ENCODE data around the gene CA4. TPM values are rescaled to one million over a fixed set of nuclear protein-coding genes. Genes with fewer than 3 reads are reported as not detected.

CA4 gene
- total and polyA plus RNA-seq, 10 of the 15 experiments (the other 5 are each of a cell fraction or from before 2014, with no cell fraction given), result 0.13 to 0.31 TPM; not detected in 8

- Histone ChIP-seq H3K4me3 (no peak overlapping the region), H3K9me3 (replicated peaks; ENCODE audit: control insufficient read depth, insufficient read depth, low read length) (no peaks in the 10 kb centered on the region), H3K79me2 (ENCODE audit: control insufficient read depth, insufficient read depth, low read length) (no peaks in the 10 kb centered on the region), H3K4me2 (ENCODE audit: control insufficient read depth, insufficient read depth) (no peak overlapping the region), H3K4me1 (ENCODE audit: control insufficient read depth, insufficient read depth, low read length) (no peaks in the 10 kb centered on the region), H4K20me1 (ENCODE audit: control insufficient read depth, insufficient read depth) (no peaks in the 10 kb centered on the region), H3K9ac (ENCODE audit: control insufficient read depth, insufficient read depth, low read length) (no peak overlapping the region), H2AFZ (ENCODE audit: control insufficient read depth, low read depth, low read length) (no peak overlapping the region), H3K36me3 (ENCODE audit: control insufficient read depth in 2 of 2, insufficient read depth in 2 of 2, low read length in 1 of 2) (no peaks in the 10 kb centered on the region), H3K27ac (ENCODE audit: control insufficient read depth, insufficient read depth) (no peak overlapping the region), H3K27me3 (replicated peaks in 1 of 2; ENCODE audit: control insufficient read depth in 2 of 2, insufficient read depth in 2 of 2, low read length in 1 of 2) (no peaks in the 10 kb centered on the region)
- ATAC-seq, result no peak
- no peak for TF ChIP-seq MYB (IDR thresholded peaks at IDR 0.05; ENCODE audit: borderline replicate concordance, low read depth, low read length)
- no peak for TF ChIP-seq E4F1 (IDR thresholded peaks at IDR 0.05; ENCODE audit: borderline replicate concordance, partially characterized antibody)
- no peak for TF ChIP-seq SPI1 (IDR thresholded peaks at IDR 0.05; ENCODE audit: borderline replicate concordance, insufficient read depth, low read depth, low read length)
- TF ChIP-seq POLR2AphosphoS2 (IDR thresholded peaks at IDR 0.05; ENCODE audit: low read depth, low read length), result no peak
- TF ChIP-seq EP300 (IDR thresholded peaks at IDR 0.05; ENCODE audit: borderline replicate concordance in 1 of 2, control insufficient read depth in 1 of 2, low read depth in 2 of 2, low read length in 2 of 2), result no peak
- no peak for TF ChIP-seq RELA (IDR thresholded peaks at IDR 0.05; ENCODE audit: borderline replicate concordance, partially characterized antibody)
- TF ChIP-seq PBX3 (IDR thresholded peaks at IDR 0.05; ENCODE audit: insufficient replicate concordance, low read depth, low read length), result no peak
- no peak for TF ChIP-seq FOXM1 (IDR thresholded peaks at IDR 0.05; ENCODE audit: low read depth, low read length)
- no peak for TF ChIP-seq EED (IDR thresholded peaks at IDR 0.05; ENCODE audit: low read depth)
- TF ChIP-seq SMC3 (IDR thresholded peaks at IDR 0.05; ENCODE audit: borderline replicate concordance, low read length), result no peak
- TF ChIP-seq CBFB (IDR thresholded peaks at IDR 0.05; ENCODE audit: low read depth), result no peak
- TF ChIP-seq KAT2A (conservative IDR thresholded peaks at IDR 0.05; ENCODE audit: control insufficient read depth, low read depth, low read length), result no peak
- POLR2A ChIA-PET, result no interaction called here
- BruUV-seq (replicated peaks), result no TSS peak
- in situ Hi-C loops (cut with MboI), result no loop called here
- intact Hi-C loops (cut with micrococcal nuclease; ENCODE audit: unreplicated experiment), result no loop called here
- RAD21 ChIA-PET (ENCODE audit: unreplicated experiment), result no interaction called here
- no peak for FAIRE-seq
- DNase-seq (ENCODE audit: low read depth, low spot score), result no peak
- SMC1A ChIA-PET (ENCODE audit: uncharacterized antibody, unreplicated experiment), result interaction anchor here (1.2 kb wide), 1 partner anchor 75 kb away, joined by 3 read pairs; no protein-coding TSS in a partner anchor
- 77% methylated on average over 11 of the region's 11 CpGs for WGBS (ENCODE audit: insufficient coverage, insufficient replicate concordance, low lambda C conversion rate, missing lambda C conversion rate)
- CTCF ChIA-PET, result interaction anchor here (1.0 kb wide), 1 partner anchor 14 kb away, joined by 4 read pairs; no protein-coding TSS in a partner anchor
Measured at GRCh38 chr17:60167065-60167741, 17.4 kb downstream of the CA4 start.
